ENCODE data around the gene AIRE.

The AIRE gene

GRCh38 chr21:44329971-44330681 is 44.5 kb downstream of the AIRE start:
- H3K27ac ChIP-seq, result no peak overlapping the region
- H3K9ac ChIP-seq, result no peak overlapping the region
- H3K4me1 ChIP-seq, result no peaks in the 10 kb centered on the region
- H3K9me3 ChIP-seq (ENCODE audit: control insufficient read depth, low read length), result no peaks in the 10 kb centered on the region
- H3K79me2 ChIP-seq, result no peaks in the 10 kb centered on the region
- H2AFZ ChIP-seq, result no peak overlapping the region
- H3K4me3 ChIP-seq (ENCODE audit: low read depth, low read length), result no peak overlapping the region
- H3K4me2 ChIP-seq (ENCODE audit: low read length), result no peak overlapping the region
- no peak for TF ChIP-seq CTCF (IDR thresholded peaks at IDR 0.05)
- no peaks in the 10 kb centered on the region for H3K27me3 ChIP-seq (ENCODE audit: control insufficient read depth, insufficient read depth, low read length)
- H3K36me3 ChIP-seq (ENCODE audit: control insufficient read depth, insufficient read depth, low read length), result no peaks in the 10 kb centered on the region

GRCh38 chr21:44330698-44331097 is 45.0 kb downstream of the AIRE start:
- no peak overlapping the region for H3K27ac ChIP-seq
- H3K4me2 ChIP-seq (ENCODE audit: low read length), result no peak overlapping the region
- H3K79me2 ChIP-seq, result no peaks in the 10 kb centered on the region
- H3K27me3 ChIP-seq (ENCODE audit: control insufficient read depth, insufficient read depth, low read length), result no peaks in the 10 kb centered on the region
- no peak for TF ChIP-seq CTCF (IDR thresholded peaks at IDR 0.05)
- H3K9ac ChIP-seq, result no peak overlapping the region
- no peaks in the 10 kb centered on the region for H3K36me3 ChIP-seq (ENCODE audit: control insufficient read depth, insufficient read depth, low read length)
- no peaks in the 10 kb centered on the region for H3K4me1 ChIP-seq
- no peaks in the 10 kb centered on the region for H3K9me3 ChIP-seq (ENCODE audit: control insufficient read depth, low read length)
- H3K4me3 ChIP-seq (ENCODE audit: low read depth, low read length), result no peak overlapping the region
- H2AFZ ChIP-seq, result no peak overlapping the region

DNA sequence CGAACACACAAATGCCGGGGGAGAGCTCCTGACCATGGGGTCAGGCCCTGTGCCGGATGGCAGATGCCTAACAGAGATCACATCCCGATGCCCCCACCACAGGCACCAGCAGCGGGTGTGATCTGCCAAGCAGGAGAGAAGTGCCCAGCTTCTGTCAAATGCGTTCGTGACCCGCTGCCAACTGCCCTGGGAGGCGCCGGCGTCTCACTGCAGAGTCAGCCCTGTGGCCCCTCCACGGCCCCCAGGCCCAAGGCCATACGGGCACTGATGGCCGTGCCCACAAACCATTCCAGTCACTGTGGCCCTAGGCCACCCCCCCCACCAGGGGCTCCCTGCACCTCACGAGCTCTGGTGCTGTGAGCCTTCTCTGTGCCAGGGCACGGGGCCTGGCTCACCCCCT is 45.5 kb downstream of the AIRE start:
- H3K27ac ChIP-seq, result no peak overlapping the region
- no peak overlapping the region for H3K9ac ChIP-seq
- H3K36me3 ChIP-seq (ENCODE audit: control insufficient read depth, insufficient read depth, low read length), result no peaks in the 10 kb centered on the region
- TF ChIP-seq CTCF (IDR thresholded peaks at IDR 0.05), result no peak
- H3K79me2 ChIP-seq, result no peaks in the 10 kb centered on the region
- H3K9me3 ChIP-seq (ENCODE audit: control insufficient read depth, low read length), result no peaks in the 10 kb centered on the region
- no peaks in the 10 kb centered on the region for H3K4me1 ChIP-seq
- no peak overlapping the region for H3K4me3 ChIP-seq (ENCODE audit: low read depth, low read length)
- no peak overlapping the region for H3K4me2 ChIP-seq (ENCODE audit: low read length)
- no peaks in the 10 kb centered on the region for H3K27me3 ChIP-seq (ENCODE audit: control insufficient read depth, insufficient read depth, low read length)
- no peak overlapping the region for H2AFZ ChIP-seq

DNA sequence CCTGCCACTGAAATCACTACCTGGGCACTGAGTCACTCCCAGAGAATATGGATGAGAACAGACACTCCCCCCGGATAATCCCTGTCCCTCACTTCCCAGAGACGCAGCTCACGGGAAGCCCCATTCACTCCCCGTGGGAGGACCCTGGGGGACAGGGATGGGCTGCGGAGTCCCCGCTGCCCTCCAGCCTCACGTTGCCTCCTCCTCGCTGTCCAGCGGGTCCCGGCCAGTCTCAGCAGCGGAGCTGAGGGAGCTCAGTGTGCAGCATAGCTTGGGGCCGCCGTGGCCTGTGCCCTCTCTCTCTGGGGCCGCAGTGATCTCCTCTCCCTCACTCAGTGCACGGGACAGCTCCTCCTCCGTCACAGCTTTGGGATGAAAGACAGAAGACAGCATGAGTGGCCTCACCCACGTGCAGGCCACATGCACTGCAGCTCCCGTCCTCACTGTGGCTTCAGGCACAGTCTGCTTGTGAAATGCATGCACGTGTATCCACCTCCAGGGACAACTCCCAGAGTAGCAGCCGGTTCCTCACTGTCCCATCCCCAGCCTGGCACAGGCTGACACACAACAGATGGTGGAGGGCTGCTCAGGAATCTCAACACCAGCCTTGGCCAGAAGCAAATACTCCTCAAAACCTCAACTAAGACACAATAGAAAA is 46.1 kb downstream of the AIRE start:
- no peak overlapping the region for H3K4me2 ChIP-seq (ENCODE audit: low read length)
- H3K36me3 ChIP-seq (ENCODE audit: control insufficient read depth, insufficient read depth, low read length), result no peaks in the 10 kb centered on the region
- no peaks in the 10 kb centered on the region for H3K27me3 ChIP-seq (ENCODE audit: control insufficient read depth, insufficient read depth, low read length)
- no peak overlapping the region for H2AFZ ChIP-seq
- no peaks in the 10 kb centered on the region for H3K79me2 ChIP-seq
- H3K4me1 ChIP-seq, result no peaks in the 10 kb centered on the region
- no peak overlapping the region for H3K27ac ChIP-seq
- H3K9me3 ChIP-seq (ENCODE audit: control insufficient read depth, low read length), result no peaks in the 10 kb centered on the region
- no peak overlapping the region for H3K9ac ChIP-seq
- TF ChIP-seq CTCF (IDR thresholded peaks at IDR 0.05), result no peak
- no peak overlapping the region for H3K4me3 ChIP-seq (ENCODE audit: low read depth, low read length)

DNA sequence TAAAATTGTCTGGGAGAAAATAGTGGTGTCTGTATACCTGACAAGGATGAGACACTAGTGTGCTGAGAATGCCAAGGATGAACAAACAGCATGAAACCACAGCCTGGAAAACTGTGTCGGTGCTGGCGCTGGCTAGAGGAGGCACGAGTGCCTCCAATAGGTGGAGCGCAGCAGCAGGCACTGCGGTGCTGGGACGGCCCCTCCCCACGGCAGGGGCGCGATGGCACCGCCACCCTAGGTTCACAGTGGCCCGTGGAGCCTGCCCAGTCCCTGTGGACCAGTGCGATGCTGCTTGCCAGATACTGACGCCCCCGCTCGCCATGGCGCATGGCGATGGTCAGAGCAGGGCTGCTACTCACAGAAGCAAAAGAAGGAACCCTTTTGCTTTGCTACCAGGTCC is 46.7 kb downstream of the AIRE start:
- Histone ChIP-seq H3K79me2 (no peaks in the 10 kb centered on the region), H3K27ac (no peak overlapping the region), H3K4me1 (no peaks in the 10 kb centered on the region), H3K4me2 (ENCODE audit: low read length) (no peak overlapping the region), H3K4me3 (ENCODE audit: low read depth, low read length) (no peak overlapping the region), H3K9me3 (ENCODE audit: control insufficient read depth, low read length) (no peaks in the 10 kb centered on the region), H3K27me3 (ENCODE audit: control insufficient read depth, insufficient read depth, low read length) (no peaks in the 10 kb centered on the region), H3K9ac (no peak overlapping the region), H2AFZ (no peak overlapping the region), H3K36me3 (ENCODE audit: control insufficient read depth, insufficient read depth, low read length) (no peaks in the 10 kb centered on the region)
- no peak for TF ChIP-seq CTCF (IDR thresholded peaks at IDR 0.05)
